ENCODE results near the gene ZNF579. TPM values are rescaled to one million over a fixed set of nuclear protein-coding genes. Genes with fewer than 3 reads are reported as not detected.

ZNF579 gene
- total RNA-seq, 1 experiment from 2014 or later = 19.9 TPM

GRCh38 chr19:55563261-55563690 is 17.4 kb downstream of the ZNF579 start:
- Mint-ChIP-seq H3K4me3 (0 out of 5 replicates have a peak overlapping the region, but pooled peaks of 1 of the 2 experiments have one; percentile 44), H3K36me3 (ENCODE audit: insufficient read depth in 1 of 3, low read depth in 3 of 3) (no peaks in the 10 kb centered on the region), H3K4me1 (peaks cover 0 to 8% of the 10 kb centered on the region in 2 experiments; a peak in 2 of 4 replicates), H3K9me3 (peaks cover 0 to 2% of the 10 kb centered on the region in 2 experiments; a peak in 3 of 5 replicates), H3K27ac (peak overlapping the region in 1 of 3 experiments; percentile 63; a peak in 2 of 7 replicates), H3K27me3 (ENCODE audit: low read depth) (peaks cover 32% of the 10 kb centered on the region)
- no peaks in the 10 kb centered on the region for H3K79me2 ChIP-seq (ENCODE audit: insufficient read depth, low read length)
- no peak overlapping the region for H3K9ac ChIP-seq (ENCODE audit: extremely low read depth, insufficient read length, low read length)
- H3K4me2 ChIP-seq (ENCODE audit: insufficient read depth, insufficient read length, low read length) = no peak overlapping the region
- H3K14ac ChIP-seq (ENCODE audit: insufficient read depth, low read length) = no peak overlapping the region; the same call in 1 of the 2 replicates
- no peak overlapping the region for H4K8ac ChIP-seq (replicated peaks; ENCODE audit: insufficient read length, low read depth, low read length)
- no peaks in the 10 kb centered on the region for H3K23me2 ChIP-seq (ENCODE audit: insufficient read length, low read depth, low read length, poor library complexity, severe bottlenecking)
- H2BK5ac ChIP-seq (ENCODE audit: insufficient read length, low read length) = no peak overlapping the region
- no peak overlapping the region for H3K4ac ChIP-seq (ENCODE audit: low read depth, low read length)
- no peak overlapping the region for H2BK120ac ChIP-seq (ENCODE audit: low read depth, low read length, poor library complexity, severe bottlenecking)
- H3K27me3 ChIP-seq (ENCODE audit: insufficient read depth, low read length) = no peaks in the 10 kb centered on the region
- no peak overlapping the region for H2AFZ ChIP-seq (ENCODE audit: low read length)
- no peak overlapping the region for H3K27ac ChIP-seq (ENCODE audit: insufficient read length, low read depth, low read length)
- H3K79me1 ChIP-seq (ENCODE audit: insufficient read depth, low read depth, low read length, poor library complexity, severe bottlenecking) = no peaks in the 10 kb centered on the region
- H4K20me1 ChIP-seq (ENCODE audit: control insufficient read depth, insufficient read depth, insufficient read length) = no peaks in the 10 kb centered on the region
- no peak overlapping the region for H3K23ac ChIP-seq (ENCODE audit: insufficient read length, low read depth, low read length)
- no peak overlapping the region for H2BK12ac ChIP-seq (ENCODE audit: insufficient read length, low read depth, low read length)
- H2AK5ac ChIP-seq (ENCODE audit: insufficient read length, low read length) = no peak overlapping the region
- H2BK20ac ChIP-seq (ENCODE audit: low read depth, low read length, poor library complexity, severe bottlenecking) = no peak overlapping the region
- H3K4me1 ChIP-seq (ENCODE audit: insufficient read depth, low read length) = no peaks in the 10 kb centered on the region
- no peak overlapping the region for H2BK15ac ChIP-seq (ENCODE audit: low read depth, low read length)
- H3K56ac ChIP-seq (ENCODE audit: insufficient read length, low read depth, low read length) = no peak overlapping the region
- H3T11ph ChIP-seq (ENCODE audit: low read length) = no peak overlapping the region
- H3K9me3 ChIP-seq (ENCODE audit: control insufficient read depth, low read depth, low read length) = no peaks in the 10 kb centered on the region
- H3K18ac ChIP-seq (ENCODE audit: insufficient read length, low read depth, low read length) = no peak overlapping the region
- H4K5ac ChIP-seq (ENCODE audit: insufficient read length, low read depth, low read length) = no peak overlapping the region
- no peak for TF ChIP-seq CTCF (conservative IDR thresholded peaks at IDR 0.05)
- DNase-seq = no peak
- H4K91ac ChIP-seq (ENCODE audit: insufficient read length, low read depth, low read length) = no peak overlapping the region
- WGBS (ENCODE audit: extremely low coverage, insufficient read length, low lambda C conversion rate) = no CpG with 5 or more reads among the region's 12 CpGs

Data from H9 (cell line).